Measurements from ENCODE around the gene GRB10.

DNA sequence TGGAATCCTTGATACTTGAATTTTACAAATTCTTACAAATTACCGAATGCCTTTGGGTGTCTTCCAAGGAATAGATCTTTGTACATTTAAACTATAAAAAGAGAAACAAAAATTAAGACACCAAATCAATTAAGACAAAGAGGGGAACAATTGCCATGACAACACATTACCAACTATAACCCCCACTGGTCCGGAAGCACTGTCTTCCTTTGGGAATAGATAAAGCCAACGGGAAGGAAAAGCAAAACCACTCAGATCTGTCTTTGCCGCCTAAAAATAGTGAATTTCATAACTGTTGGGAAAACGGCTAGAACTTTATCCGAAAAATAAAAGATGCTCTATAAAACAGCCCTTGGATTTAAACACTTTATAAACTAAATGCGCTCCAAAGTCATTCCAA is 37.4 kb downstream of the GRB10 start:
- TF ChIP-seq, protein P1, sequence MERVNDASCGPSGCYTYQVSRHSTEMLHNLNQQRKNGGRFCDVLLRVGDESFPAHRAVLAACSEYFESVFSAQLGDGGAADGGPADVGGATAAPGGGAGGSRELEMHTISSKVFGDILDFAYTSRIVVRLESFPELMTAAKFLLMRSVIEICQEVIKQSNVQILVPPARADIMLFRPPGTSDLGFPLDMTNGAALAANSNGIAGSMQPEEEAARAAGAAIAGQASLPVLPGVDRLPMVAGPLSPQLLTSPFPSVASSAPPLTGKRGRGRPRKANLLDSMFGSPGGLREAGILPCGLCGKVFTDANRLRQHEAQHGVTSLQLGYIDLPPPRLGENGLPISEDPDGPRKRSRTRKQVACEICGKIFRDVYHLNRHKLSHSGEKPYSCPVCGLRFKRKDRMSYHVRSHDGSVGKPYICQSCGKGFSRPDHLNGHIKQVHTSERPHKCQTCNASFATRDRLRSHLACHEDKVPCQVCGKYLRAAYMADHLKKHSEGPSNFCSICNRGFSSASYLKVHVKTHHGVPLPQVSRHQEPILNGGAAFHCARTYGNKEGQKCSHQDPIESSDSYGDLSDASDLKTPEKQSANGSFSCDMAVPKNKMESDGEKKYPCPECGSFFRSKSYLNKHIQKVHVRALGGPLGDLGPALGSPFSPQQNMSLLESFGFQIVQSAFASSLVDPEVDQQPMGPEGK (CRISPR knock-in tag; IDR thresholded peaks at IDR 0.05; ENCODE audit: borderline replicate concordance), result no peak
- TF ChIP-seq, protein P2, sequence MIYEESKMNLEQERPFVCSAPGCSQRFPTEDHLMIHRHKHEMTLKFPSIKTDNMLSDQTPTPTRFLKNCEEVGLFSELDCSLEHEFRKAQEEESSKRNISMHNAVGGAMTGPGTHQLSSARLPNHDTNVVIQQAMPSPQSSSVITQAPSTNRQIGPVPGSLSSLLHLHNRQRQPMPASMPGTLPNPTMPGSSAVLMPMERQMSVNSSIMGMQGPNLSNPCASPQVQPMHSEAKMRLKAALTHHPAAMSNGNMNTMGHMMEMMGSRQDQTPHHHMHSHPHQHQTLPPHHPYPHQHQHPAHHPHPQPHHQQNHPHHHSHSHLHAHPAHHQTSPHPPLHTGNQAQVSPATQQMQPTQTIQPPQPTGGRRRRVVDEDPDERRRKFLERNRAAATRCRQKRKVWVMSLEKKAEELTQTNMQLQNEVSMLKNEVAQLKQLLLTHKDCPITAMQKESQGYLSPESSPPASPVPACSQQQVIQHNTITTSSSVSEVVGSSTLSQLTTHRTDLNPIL (CRISPR knock-in tag; IDR thresholded peaks at IDR 0.05; ENCODE audit: low read depth), result no peak
- TF ChIP-seq RARB (CRISPR knock-in tag; IDR thresholded peaks at IDR 0.05) (no peak), PPARA (CRISPR knock-in tag; IDR thresholded peaks at IDR 0.05; ENCODE audit: borderline replicate concordance) (no peak), ZFP3 (CRISPR knock-in tag; IDR thresholded peaks at IDR 0.05) (no peak), ZNF565 (CRISPR knock-in tag; conservative IDR thresholded peaks at IDR 0.05; ENCODE audit: low read depth) (no peak), OSR1 (CRISPR knock-in tag; IDR thresholded peaks at IDR 0.05) (no peak), BACH2 (CRISPR knock-in tag; IDR thresholded peaks at IDR 0.05; ENCODE audit: borderline replicate concordance) (no peak), CSDC2 (CRISPR knock-in tag; IDR thresholded peaks at IDR 0.05) (no peak)
